Memory B cell (primary cell): ENCODE measurements around the gene DDX50.

Experiments used
- ATAC-seq: fragments of 150-1000 bp; cut with Tn5 transposase; 2 replicates; pipeline ENCODE4 v1.10.0; 2021; ENCODE audit warnings: low read depth, mild to moderate bottlenecking, moderate library complexity
- DNase-seq, 2 donors: peaks; one replicate each; pipeline ENCODE4 v3.0.0; 2022; ENCODE audit warnings: low spot score in 2 of 2
- H3K27ac Mint-ChIP-seq: one replicate; pipeline ENCODE4 v1.8.0; 2022; ENCODE audit warnings: mild to moderate bottlenecking, moderate library complexity, mixed read lengths
- H3K27me3 Mint-ChIP-seq: one replicate; pipeline ENCODE4 v1.8.0; 2022; ENCODE audit warnings: mixed read lengths
- H3K36me3 Mint-ChIP-seq: one replicate; pipeline ENCODE4 v1.8.0; 2022; ENCODE audit warnings: mild to moderate bottlenecking, mixed read lengths
- H3K4me1 Mint-ChIP-seq: one replicate; pipeline ENCODE4 v1.8.0; 2022; ENCODE audit warnings: mixed read lengths
- H3K4me3 Mint-ChIP-seq: one replicate; pipeline ENCODE4 v1.8.0; 2022; ENCODE audit warnings: mild to moderate bottlenecking, moderate library complexity, mixed read lengths
- H3K9me3 Mint-ChIP-seq: one replicate; pipeline ENCODE4 v1.8.0; 2022; ENCODE audit warnings: mixed read lengths

The DDX50 gene

GRCh38 chr10:68982389-68982788, 81.3 kb downstream of the DDX50 start:
- ATAC-seq (no peak), DNase-seq (no peak)
- H3K36me3 Mint-ChIP-seq: peaks cover 22% of the 10 kb centered on the region
- H3K27me3 Mint-ChIP-seq: no peaks in the 10 kb centered on the region
- H3K27ac Mint-ChIP-seq: peak overlapping the region; percentile 32
- H3K9me3 Mint-ChIP-seq: no peaks in the 10 kb centered on the region
- H3K4me1 Mint-ChIP-seq: no peaks in the 10 kb centered on the region
- H3K4me3 Mint-ChIP-seq: no peak overlapping the region

- ATAC-seq: no peak
- H3K4me3 Mint-ChIP-seq: peak overlapping the region; percentile 99
- H3K27ac Mint-ChIP-seq: no peak overlapping the region
- H3K4me1 Mint-ChIP-seq: peaks cover 22% of the 10 kb centered on the region
- no peaks in the 10 kb centered on the region for H3K27me3 Mint-ChIP-seq
- no peaks in the 10 kb centered on the region for H3K9me3 Mint-ChIP-seq
- peaks cover 8% of the 10 kb centered on the region for H3K36me3 Mint-ChIP-seq
- no peak for DNase-seq
These were observed 86.5 kb downstream of the DDX50 start for GRCh38 chr10:68987611-68988010.

GRCh38 chr10:68988530-68989316, 87.6 kb downstream of the DDX50 start, which contains the start of gene KIFBP:
TSS of gene KIFBP (plus strand) at chr10:68988803. CDS start at chr10:68988833, 30 bp downstream.
- Mint-ChIP-seq H3K4me3 (peak within 1 kb of the TSS; percentile 99), H3K36me3 (peaks cover 5% of the 10 kb centered on the region), H3K9me3 (no peaks in the 10 kb centered on the region), H3K27ac (peak within 1 kb of the TSS; percentile 84), H3K27me3 (no peaks in the 10 kb centered on the region), H3K4me1 (peaks cover 28% of the 10 kb centered on the region)
- ATAC-seq (peak; percentile 79), DNase-seq (peak; percentile 60 to 61)

GRCh38 chr10:68989317-68989990, 88.3 kb downstream of the DDX50 start:
- ATAC-seq (no peak), DNase-seq (no peak)
- peak overlapping the region; percentile 67 for H3K27ac Mint-ChIP-seq
- no peaks in the 10 kb centered on the region for H3K27me3 Mint-ChIP-seq
- H3K4me3 Mint-ChIP-seq: peak overlapping the region; percentile 99
- peaks cover 5% of the 10 kb centered on the region for H3K36me3 Mint-ChIP-seq
- H3K9me3 Mint-ChIP-seq: no peaks in the 10 kb centered on the region
- peaks cover 28% of the 10 kb centered on the region for H3K4me1 Mint-ChIP-seq

- no peak overlapping the region for H3K4me3 Mint-ChIP-seq
- H3K27me3 Mint-ChIP-seq: no peaks in the 10 kb centered on the region
- no peaks in the 10 kb centered on the region for H3K9me3 Mint-ChIP-seq
- ATAC-seq (no peak), DNase-seq (no peak)
- no peak overlapping the region for H3K27ac Mint-ChIP-seq
- H3K4me1 Mint-ChIP-seq: peaks cover 39% of the 10 kb centered on the region
- H3K36me3 Mint-ChIP-seq: peaks cover 4% of the 10 kb centered on the region
These were observed 91.7 kb downstream of the DDX50 start for GRCh38 chr10:68992636-68993440.
